Astrocyte of the hippocampus (primary cell): ENCODE results near the gene RAB31.

Source experiments
- DNase-seq: peaks from one replicate; pipeline ENCODE4 v3.0.0; 2011; ENCODE audit warnings: low read depth, low spot score

Gene RAB31

GRCh38 chr18:9712130-9712577 is 4.1 kb downstream of the RAB31 start:
- peak; percentile 56 for DNase-seq

- DNase-seq: peak; percentile 34
These were observed 4.5 kb downstream of the RAB31 start for GRCh38 chr18:9712611-9713010.

- DNase-seq: no peak
These were observed 6.4 kb downstream of the RAB31 start for GRCh38 chr18:9714266-9715087.

GRCh38 chr18:9715088-9715343 is 6.9 kb downstream of the RAB31 start:
- no peak for DNase-seq

GRCh38 chr18:9715978-9716774 is 8.1 kb downstream of the RAB31 start:
- no peak for DNase-seq

- DNase-seq: no peak
These were observed 8.9 kb downstream of the RAB31 start for GRCh38 chr18:9716780-9717563.

GRCh38 chr18:9719421-9719981 is 11.4 kb downstream of the RAB31 start:
- DNase-seq: peak; percentile 89

GRCh38 chr18:9720327-9720726 is 12.2 kb downstream of the RAB31 start:
- no peak for DNase-seq

- DNase-seq: no peak
These were observed 13.9 kb downstream of the RAB31 start for GRCh38 chr18:9721893-9722550.

GRCh38 chr18:9722691-9723090 is 14.6 kb downstream of the RAB31 start:
- no peak for DNase-seq

- no peak for DNase-seq
These were observed 16.9 kb downstream of the RAB31 start for GRCh38 chr18:9724797-9725585.

- no peak for DNase-seq
These were observed 18.1 kb downstream of the RAB31 start for GRCh38 chr18:9726175-9726574.

GRCh38 chr18:9726936-9727335 is 18.8 kb downstream of the RAB31 start:
- no peak for DNase-seq

GRCh38 chr18:9730786-9731185 is 22.7 kb downstream of the RAB31 start:
- no peak for DNase-seq

- DNase-seq: peak; percentile 60
These were observed 23.3 kb downstream of the RAB31 start for GRCh38 chr18:9731380-9731779.

GRCh38 chr18:9732031-9732430 is 23.9 kb downstream of the RAB31 start:
- no peak for DNase-seq

- no peak for DNase-seq
These were observed 26.1 kb downstream of the RAB31 start for GRCh38 chr18:9734189-9734588.

- DNase-seq: no peak
These were observed 27.1 kb downstream of the RAB31 start for GRCh38 chr18:9735238-9735637.

GRCh38 chr18:9735879-9736278 is 27.8 kb downstream of the RAB31 start:
- DNase-seq: no peak

- DNase-seq: no peak
These were observed 28.3 kb downstream of the RAB31 start for GRCh38 chr18:9736286-9736835.
